NT2/D1 (cell line): ENCODE data around the gene USP47.

Experiments
- DNase-seq: peaks from one replicate; pipeline ENCODE4 v3.0.0-alpha.2; 2011; ENCODE audit warnings: low read depth, low spot score
- H3K27me3 ChIP-seq: 2 replicates; pipeline ENCODE4 v1.6.0; 2011; ENCODE audit warnings: mild to moderate bottlenecking; ENCODE audit not compliant: insufficient read length, insufficient read depth
- H3K36me3 ChIP-seq: 2 replicates; pipeline ENCODE4 v1.6.1; 2011; ENCODE audit warnings: mild to moderate bottlenecking, low read length, mixed read lengths; ENCODE audit not compliant: insufficient read depth, insufficient read length
- H3K4me1 ChIP-seq: 2 replicates; pipeline ENCODE4 v1.5.1; 2011; ENCODE audit not compliant: insufficient read depth, insufficient read length
- H3K4me3 ChIP-seq: 2 replicates; pipeline ENCODE4 v1.5.1; 2011; ENCODE audit warnings: low read depth; ENCODE audit not compliant: insufficient read length
- H3K9ac ChIP-seq: 2 replicates; pipeline ENCODE4 v1.6.0; 2011; ENCODE audit warnings: low read depth; ENCODE audit not compliant: insufficient read length
- H3K9me3 ChIP-seq: 2 replicates; pipeline ENCODE4 v1.5.1; 2011; ENCODE audit warnings: mild to moderate bottlenecking, low read length; ENCODE audit not compliant: insufficient read depth
- SUZ12 ChIP-seq: IDR thresholded peaks from 2 replicates; pipeline ENCODE4 v1.6.1; 2011; ENCODE audit not compliant: insufficient read length, insufficient read depth; ENCODE audit errors: extremely low read depth
- YY1 ChIP-seq: IDR thresholded peaks from 2 replicates; pipeline ENCODE4 v1.6.1; 2011; ENCODE audit not compliant: insufficient read length, insufficient read depth
- ZNF274 ChIP-seq: IDR thresholded peaks from 2 replicates; pipeline ENCODE4 v1.6.1; 2011; ENCODE audit warnings: mild to moderate bottlenecking, low read depth, low read length

Gene USP47

GRCh38 chr11:11968511-11969280 lies 126.9 kb downstream of the USP47 start:
- TF ChIP-seq SUZ12 (no peak), ZNF274 (no peak)
- no peak overlapping the region for H3K4me3 ChIP-seq
- H3K9ac ChIP-seq: no peak overlapping the region
- H3K36me3 ChIP-seq: peaks cover 75% of the 10 kb centered on the region
- no peaks in the 10 kb centered on the region for H3K9me3 ChIP-seq
- DNase-seq: no peak
- no peaks in the 10 kb centered on the region for H3K27me3 ChIP-seq
- peaks cover 7% of the 10 kb centered on the region for H3K4me1 ChIP-seq

DNA sequence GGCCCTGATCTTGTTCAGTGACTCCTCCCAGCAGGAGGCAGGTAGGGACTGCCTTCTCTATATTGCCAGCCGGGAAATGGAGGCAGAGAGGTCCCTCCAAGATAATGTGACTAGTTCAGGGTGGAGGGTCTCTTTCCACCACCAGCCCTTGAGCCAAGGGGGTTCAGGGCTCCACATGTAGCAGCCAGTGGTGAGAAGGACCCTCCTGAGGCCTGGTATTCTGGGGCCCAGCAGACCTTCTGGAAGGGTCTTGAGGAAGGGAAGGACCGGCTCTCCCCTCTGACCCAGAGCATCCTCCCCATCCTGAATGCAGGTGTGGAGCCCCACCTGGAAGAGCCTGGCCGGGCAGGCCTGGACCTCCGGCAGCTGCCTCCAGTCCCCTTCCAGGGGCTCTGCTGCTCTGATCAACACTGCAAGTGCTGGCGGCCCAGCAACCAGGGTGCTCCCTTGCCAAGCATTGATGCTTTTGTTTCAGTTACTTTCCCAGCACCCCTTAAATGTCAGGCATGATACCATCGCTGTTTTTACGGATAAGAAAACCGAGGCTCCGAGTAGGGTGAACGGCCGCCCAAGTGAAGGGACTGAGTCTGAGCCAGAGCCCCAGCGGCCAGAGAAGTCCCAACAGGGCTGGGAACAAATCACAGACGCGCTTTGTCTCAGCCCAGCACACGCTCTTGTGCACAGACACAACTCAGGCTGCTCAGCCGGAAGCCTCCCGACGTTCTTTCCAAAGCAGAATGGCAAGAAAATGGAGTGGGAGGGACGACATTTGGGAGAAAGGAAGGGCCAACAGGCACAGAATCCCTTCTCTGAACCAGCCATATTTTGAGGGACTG lies 127.8 kb downstream of the USP47 start:
- DNase-seq: no peak
- H3K9me3 ChIP-seq: no peaks in the 10 kb centered on the region
- peaks cover 12% of the 10 kb centered on the region for H3K4me1 ChIP-seq
- H3K36me3 ChIP-seq: peaks cover 73% of the 10 kb centered on the region
- H3K4me3 ChIP-seq: no peak overlapping the region
- no peaks in the 10 kb centered on the region for H3K27me3 ChIP-seq
- TF ChIP-seq YY1: no peak
- no peak for TF ChIP-seq SUZ12
- TF ChIP-seq ZNF274: no peak
- no peak overlapping the region for H3K9ac ChIP-seq

GRCh38 chr11:11970556-11970955 lies 128.8 kb downstream of the USP47 start:
- Histone ChIP-seq H3K4me3 (no peak overlapping the region), H3K9ac (no peak overlapping the region), H3K36me3 (peaks cover 66% of the 10 kb centered on the region), H3K9me3 (no peaks in the 10 kb centered on the region), H3K27me3 (no peaks in the 10 kb centered on the region), H3K4me1 (peaks cover 12% of the 10 kb centered on the region)
- TF ChIP-seq ZNF274: no peak
- no peak for TF ChIP-seq SUZ12
- DNase-seq: no peak

GRCh38 chr11:11971906-11972547 lies 130.3 kb downstream of the USP47 start:
- no peaks in the 10 kb centered on the region for H3K9me3 ChIP-seq
- peaks cover 59% of the 10 kb centered on the region for H3K36me3 ChIP-seq
- DNase-seq: no peak
- H3K4me3 ChIP-seq: no peak overlapping the region
- TF ChIP-seq ZNF274 (no peak), YY1 (no peak), SUZ12 (no peak)
- no peaks in the 10 kb centered on the region for H3K27me3 ChIP-seq
- peaks cover 12% of the 10 kb centered on the region for H3K4me1 ChIP-seq
- H3K9ac ChIP-seq: no peak overlapping the region

GRCh38 chr11:11972730-11973341 lies 131.1 kb downstream of the USP47 start:
- Histone ChIP-seq H3K4me3 (no peak overlapping the region), H3K4me1 (peaks cover 12% of the 10 kb centered on the region), H3K9me3 (no peaks in the 10 kb centered on the region), H3K36me3 (peaks cover 51% of the 10 kb centered on the region), H3K9ac (no peak overlapping the region), H3K27me3 (no peaks in the 10 kb centered on the region)
- DNase-seq: no peak
- TF ChIP-seq YY1 (no peak), SUZ12 (no peak), ZNF274 (no peak)

- Histone ChIP-seq H3K9me3 (no peaks in the 10 kb centered on the region), H3K27me3 (no peaks in the 10 kb centered on the region), H3K4me3 (no peak overlapping the region), H3K4me1 (peaks cover 12% of the 10 kb centered on the region), H3K36me3 (peaks cover 51% of the 10 kb centered on the region), H3K9ac (no peak overlapping the region)
- no peak for TF ChIP-seq SUZ12
- no peak for DNase-seq
Measured at GRCh38 chr11:11973361-11973800, 131.6 kb downstream of the USP47 start.

- Histone ChIP-seq H3K27me3 (no peaks in the 10 kb centered on the region), H3K4me1 (peaks cover 12% of the 10 kb centered on the region), H3K4me3 (no peak overlapping the region), H3K9ac (no peak overlapping the region), H3K9me3 (no peaks in the 10 kb centered on the region), H3K36me3 (peaks cover 53% of the 10 kb centered on the region)
- DNase-seq: no peak
- TF ChIP-seq YY1: no peak
- no peak for TF ChIP-seq SUZ12
- TF ChIP-seq ZNF274: no peak
Measured at GRCh38 chr11:11973866-11974265, 132.1 kb downstream of the USP47 start.
